Peyer's patch (tissue), 4 donors: ENCODE results near the gene HCN2.

Source experiments
- CTCF ChIP-seq, 6 experiments: fragments of 450-650 bp in 4 of 6; fragments of 200-600 bp in 2 of 6; sonication (generic) in 1 of 6; IDR thresholded peaks; one replicate each; pipeline ENCODE4 v1.5.1; 2017 to 2019; ENCODE audit warnings: antibody characterized with exemption in 6 of 6, mild to moderate bottlenecking in 3 of 6, moderate library complexity in 1 of 6
- POLR2A ChIP-seq, 2 donors: fragments of 450-650 bp; IDR thresholded peaks; one replicate each; pipeline ENCODE4 v1.5.1; 2017; ENCODE audit warnings: antibody characterized with exemption in 2 of 2, mild to moderate bottlenecking in 2 of 2, moderate library complexity in 2 of 2

GRCh38 chr19:583198-583967 is 6.3 kb upstream of the HCN2 start:
- no peak for TF ChIP-seq CTCF (IDR thresholded peaks at IDR 0.05)
- no peak for TF ChIP-seq POLR2A (IDR thresholded peaks at IDR 0.05)
